Measurements from ENCODE around the gene FBXW11. TPM values are rescaled to one million over a fixed set of nuclear protein-coding genes. Genes with fewer than 3 reads are reported as not detected.

The FBXW11 gene
- polyA plus RNA-seq, 1 donor from 2014 or later: 103 TPM

DNA sequence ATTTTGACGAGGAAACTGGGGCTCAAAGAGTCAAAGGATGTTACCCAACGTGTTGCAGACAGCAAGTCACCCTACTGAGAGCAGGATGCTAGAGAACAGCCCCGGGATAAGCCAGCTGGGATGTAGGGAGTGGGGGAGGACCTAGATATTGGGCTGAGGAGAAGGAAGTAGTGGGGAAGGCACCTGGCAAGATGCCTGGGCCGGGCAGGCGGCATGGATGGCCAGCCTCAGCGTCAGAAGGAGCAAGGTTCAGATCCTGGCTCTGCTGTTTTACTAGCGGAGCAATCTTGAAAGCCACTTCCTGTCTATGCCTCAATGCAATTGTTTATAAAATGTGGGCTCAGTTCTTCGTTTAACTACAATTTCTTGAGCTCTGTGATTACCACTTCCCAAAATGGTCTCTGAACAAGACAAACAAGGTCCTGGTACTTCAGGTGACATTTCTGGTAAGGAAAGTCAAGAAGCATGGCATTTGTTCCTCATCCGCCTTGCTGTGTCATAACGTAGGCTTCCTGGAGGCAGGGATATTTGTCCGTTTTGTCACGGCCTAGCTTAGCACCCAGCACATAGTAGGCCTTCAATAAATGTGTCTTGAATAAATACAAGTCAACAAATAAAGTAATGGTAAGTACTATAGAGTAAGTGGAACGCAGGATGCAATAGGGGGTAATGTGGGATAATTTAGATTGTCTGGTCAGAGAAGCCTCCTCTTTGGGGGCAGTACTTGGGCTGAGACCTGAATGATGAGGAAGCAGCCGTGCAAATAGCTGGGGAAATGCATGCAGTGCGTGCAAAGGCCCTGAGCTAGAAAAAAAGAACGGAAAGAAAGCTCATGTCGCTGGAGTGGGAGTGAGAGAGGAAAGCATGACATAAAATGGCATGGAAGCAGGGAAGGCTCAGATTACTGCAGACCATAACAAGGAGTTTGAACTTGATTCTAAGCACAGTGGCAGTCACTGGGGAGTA is 150.4 kb downstream of the FBXW11 start:
- no peaks in the 10 kb centered on the region for H3K9me3 ChIP-seq (ENCODE audit: low read length)
- H3K79me2 ChIP-seq (replicated peaks; ENCODE audit: insufficient read depth, low read length): no peaks in the 10 kb centered on the region
- no peaks in the 10 kb centered on the region for H3F3A ChIP-seq (ENCODE audit: insufficient read depth, low read length, poor library complexity, severe bottlenecking)
- no peaks in the 10 kb centered on the region for H3K27me3 ChIP-seq (ENCODE audit: insufficient read depth, low read depth, low read length)
- no peak overlapping the region for H3K27ac ChIP-seq (ENCODE audit: low read length)
- H4K20me1 ChIP-seq (ENCODE audit: insufficient read depth): no peaks in the 10 kb centered on the region
- no peak for TF ChIP-seq TAF1 (IDR thresholded peaks at IDR 0.05; ENCODE audit: low read depth)
- TF ChIP-seq, protein P1, sequence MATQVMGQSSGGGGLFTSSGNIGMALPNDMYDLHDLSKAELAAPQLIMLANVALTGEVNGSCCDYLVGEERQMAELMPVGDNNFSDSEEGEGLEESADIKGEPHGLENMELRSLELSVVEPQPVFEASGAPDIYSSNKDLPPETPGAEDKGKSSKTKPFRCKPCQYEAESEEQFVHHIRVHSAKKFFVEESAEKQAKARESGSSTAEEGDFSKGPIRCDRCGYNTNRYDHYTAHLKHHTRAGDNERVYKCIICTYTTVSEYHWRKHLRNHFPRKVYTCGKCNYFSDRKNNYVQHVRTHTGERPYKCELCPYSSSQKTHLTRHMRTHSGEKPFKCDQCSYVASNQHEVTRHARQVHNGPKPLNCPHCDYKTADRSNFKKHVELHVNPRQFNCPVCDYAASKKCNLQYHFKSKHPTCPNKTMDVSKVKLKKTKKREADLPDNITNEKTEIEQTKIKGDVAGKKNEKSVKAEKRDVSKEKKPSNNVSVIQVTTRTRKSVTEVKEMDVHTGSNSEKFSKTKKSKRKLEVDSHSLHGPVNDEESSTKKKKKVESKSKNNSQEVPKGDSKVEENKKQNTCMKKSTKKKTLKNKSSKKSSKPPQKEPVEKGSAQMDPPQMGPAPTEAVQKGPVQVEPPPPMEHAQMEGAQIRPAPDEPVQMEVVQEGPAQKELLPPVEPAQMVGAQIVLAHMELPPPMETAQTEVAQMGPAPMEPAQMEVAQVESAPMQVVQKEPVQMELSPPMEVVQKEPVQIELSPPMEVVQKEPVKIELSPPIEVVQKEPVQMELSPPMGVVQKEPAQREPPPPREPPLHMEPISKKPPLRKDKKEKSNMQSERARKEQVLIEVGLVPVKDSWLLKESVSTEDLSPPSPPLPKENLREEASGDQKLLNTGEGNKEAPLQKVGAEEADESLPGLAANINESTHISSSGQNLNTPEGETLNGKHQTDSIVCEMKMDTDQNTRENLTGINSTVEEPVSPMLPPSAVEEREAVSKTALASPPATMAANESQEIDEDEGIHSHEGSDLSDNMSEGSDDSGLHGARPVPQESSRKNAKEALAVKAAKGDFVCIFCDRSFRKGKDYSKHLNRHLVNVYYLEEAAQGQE (IDR thresholded peaks at IDR 0.05; ENCODE audit: borderline replicate concordance): no peak
- TF ChIP-seq MXI1 (conservative IDR thresholded peaks at IDR 0.05; ENCODE audit: poor library complexity, severe bottlenecking): no peak
- TF ChIP-seq, protein P2, sequence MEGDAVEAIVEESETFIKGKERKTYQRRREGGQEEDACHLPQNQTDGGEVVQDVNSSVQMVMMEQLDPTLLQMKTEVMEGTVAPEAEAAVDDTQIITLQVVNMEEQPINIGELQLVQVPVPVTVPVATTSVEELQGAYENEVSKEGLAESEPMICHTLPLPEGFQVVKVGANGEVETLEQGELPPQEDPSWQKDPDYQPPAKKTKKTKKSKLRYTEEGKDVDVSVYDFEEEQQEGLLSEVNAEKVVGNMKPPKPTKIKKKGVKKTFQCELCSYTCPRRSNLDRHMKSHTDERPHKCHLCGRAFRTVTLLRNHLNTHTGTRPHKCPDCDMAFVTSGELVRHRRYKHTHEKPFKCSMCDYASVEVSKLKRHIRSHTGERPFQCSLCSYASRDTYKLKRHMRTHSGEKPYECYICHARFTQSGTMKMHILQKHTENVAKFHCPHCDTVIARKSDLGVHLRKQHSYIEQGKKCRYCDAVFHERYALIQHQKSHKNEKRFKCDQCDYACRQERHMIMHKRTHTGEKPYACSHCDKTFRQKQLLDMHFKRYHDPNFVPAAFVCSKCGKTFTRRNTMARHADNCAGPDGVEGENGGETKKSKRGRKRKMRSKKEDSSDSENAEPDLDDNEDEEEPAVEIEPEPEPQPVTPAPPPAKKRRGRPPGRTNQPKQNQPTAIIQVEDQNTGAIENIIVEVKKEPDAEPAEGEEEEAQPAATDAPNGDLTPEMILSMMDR (IDR thresholded peaks at IDR 0.05; ENCODE audit: poor library complexity, severe bottlenecking): no peak
- no peak for TF ChIP-seq RAD21 (conservative IDR thresholded peaks at IDR 0.05)
- no peak for TF ChIP-seq EZH2 (IDR thresholded peaks at IDR 0.05; ENCODE audit: borderline replicate concordance, insufficient read depth, low read length, poor library complexity, severe bottlenecking)
- no peak for TF ChIP-seq SMC3 (conservative IDR thresholded peaks at IDR 0.05; ENCODE audit: poor library complexity)
- TF ChIP-seq EP300 (conservative IDR thresholded peaks at IDR 0.05; ENCODE audit: poor library complexity, severe bottlenecking): no peak
- no peak for TF ChIP-seq POLR2AphosphoS5 (IDR thresholded peaks at IDR 0.05)
- H2AFZ ChIP-seq (ENCODE audit: low read depth, low read length): no peak overlapping the region
- H3K4me2 ChIP-seq (ENCODE audit: low read length): no peak overlapping the region
- no peak overlapping the region for H3K4me3 ChIP-seq (ENCODE audit: low read length)
- no peak overlapping the region for H3K9ac ChIP-seq (ENCODE audit: low read length)
- H3K9me2 ChIP-seq (ENCODE audit: insufficient read depth, low read length): no peaks in the 10 kb centered on the region
- H3K36me3 ChIP-seq (ENCODE audit: insufficient read depth, low read length): no peaks in the 10 kb centered on the region

DNA sequence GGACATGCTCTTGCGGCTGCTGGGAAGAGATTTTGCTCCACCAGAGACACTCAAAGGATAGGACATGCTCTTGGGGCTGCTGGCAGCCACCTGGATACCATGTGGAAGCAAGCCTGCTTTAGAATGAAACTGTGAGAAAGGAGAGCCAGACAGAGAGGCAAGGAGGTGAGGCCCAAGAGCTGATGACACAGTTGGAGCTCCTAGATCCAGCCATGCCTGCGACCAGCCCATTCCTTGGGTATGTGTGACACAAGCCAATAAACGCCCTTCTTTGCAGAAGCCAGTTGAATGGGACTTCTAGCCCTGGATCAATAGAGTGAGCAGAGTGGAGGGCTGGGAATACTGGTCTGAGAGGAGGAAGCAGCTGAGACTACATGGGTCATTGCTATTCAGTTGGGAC is 151.2 kb downstream of the FBXW11 start:
- Histone ChIP-seq H3K9me3 (ENCODE audit: low read length) (no peaks in the 10 kb centered on the region), H3K27me3 (ENCODE audit: insufficient read depth, low read depth, low read length) (no peaks in the 10 kb centered on the region), H3K36me3 (ENCODE audit: insufficient read depth, low read length) (no peaks in the 10 kb centered on the region), H3K4me2 (ENCODE audit: low read length) (no peak overlapping the region), H3K4me3 (ENCODE audit: low read length) (no peak overlapping the region), H3K27ac (ENCODE audit: low read length) (no peak overlapping the region), H3K79me2 (replicated peaks; ENCODE audit: insufficient read depth, low read length) (no peaks in the 10 kb centered on the region), H3F3A (ENCODE audit: insufficient read depth, low read length, poor library complexity, severe bottlenecking) (no peaks in the 10 kb centered on the region), H3K9me2 (ENCODE audit: insufficient read depth, low read length) (no peaks in the 10 kb centered on the region), H3K9ac (ENCODE audit: low read length) (no peak overlapping the region), H2AFZ (ENCODE audit: low read depth, low read length) (no peak overlapping the region), H4K20me1 (ENCODE audit: insufficient read depth) (no peaks in the 10 kb centered on the region)
- no peak for TF ChIP-seq EZH2 (IDR thresholded peaks at IDR 0.05; ENCODE audit: borderline replicate concordance, insufficient read depth, low read length, poor library complexity, severe bottlenecking)
- TF ChIP-seq TAF1 (IDR thresholded peaks at IDR 0.05; ENCODE audit: low read depth): no peak
- TF ChIP-seq EP300 (conservative IDR thresholded peaks at IDR 0.05; ENCODE audit: poor library complexity, severe bottlenecking): no peak
- TF ChIP-seq, protein P1 (IDR thresholded peaks at IDR 0.05; ENCODE audit: borderline replicate concordance): no peak
- TF ChIP-seq SMC3 (conservative IDR thresholded peaks at IDR 0.05; ENCODE audit: poor library complexity): no peak
- TF ChIP-seq RAD21 (conservative IDR thresholded peaks at IDR 0.05): no peak
- TF ChIP-seq MXI1 (conservative IDR thresholded peaks at IDR 0.05; ENCODE audit: poor library complexity, severe bottlenecking): no peak
- no peak for TF ChIP-seq POLR2AphosphoS5 (IDR thresholded peaks at IDR 0.05)
- TF ChIP-seq, protein P2 (IDR thresholded peaks at IDR 0.05; ENCODE audit: poor library complexity, severe bottlenecking): no peak
